IPS DF 4.7 (cell line): ENCODE results near the gene CARM1.
"Not testable (repeated sequence)": the region's sequence is repeated elsewhere in the genome, so short reads cannot be mapped to it uniquely, and the experiment has no call there.

ENCODE experiments used
- DNase-seq: peaks from one replicate; pipeline ENCODE4 v3.0.0-alpha.2; 2013; ENCODE audit warnings: low spot score; ENCODE audit errors: extremely low read depth

The CARM1 gene

GRCh38 chr19:10870955-10871603, at the start of gene CARM1:
TSS of gene CARM1 (plus strand) at chr19:10871553. CDS start at chr19:10871703, 150 bp downstream.
- DNase-seq: no peak

- no peak for DNase-seq
Measured at GRCh38 chr19:10823690-10824089, 47.7 kb upstream of the CARM1 start.

GRCh38 chr19:10826231-10826630, 45.1 kb upstream of the CARM1 start:
- DNase-seq: no peak

GRCh38 chr19:10826846-10827245, 44.5 kb upstream of the CARM1 start:
- no peak for DNase-seq

- no peak for DNase-seq
Measured at GRCh38 chr19:10828981-10829821, 42.2 kb upstream of the CARM1 start.

- DNase-seq: no peak
Measured at GRCh38 chr19:10829967-10830366, 41.4 kb upstream of the CARM1 start.

GRCh38 chr19:10830370-10830769, 41.0 kb upstream of the CARM1 start:
- no peak for DNase-seq

- DNase-seq: no peak
Measured at GRCh38 chr19:10830931-10831779, 40.2 kb upstream of the CARM1 start.

GRCh38 chr19:10831987-10832938, 39.1 kb upstream of the CARM1 start:
- DNase-seq: no peak

- no peak for DNase-seq
Measured at GRCh38 chr19:10832939-10833296, 38.4 kb upstream of the CARM1 start.

- DNase-seq: no peak
Measured at GRCh38 chr19:10835089-10835753, 36.1 kb upstream of the CARM1 start.

- DNase-seq: peak; percentile 98
Measured at GRCh38 chr19:10835754-10836478, 35.4 kb upstream of the CARM1 start, which contains the start of gene TMED1. TSS of gene TMED1 (minus strand) at chr19:10836212. CDS start at chr19:10836191, 21 bp downstream.

- DNase-seq: no peak
Measured at GRCh38 chr19:10836479-10837330, 34.6 kb upstream of the CARM1 start.

GRCh38 chr19:10837649-10838048, 33.7 kb upstream of the CARM1 start:
- not testable (repeated sequence) for DNase-seq

GRCh38 chr19:10838377-10838776, 33.0 kb upstream of the CARM1 start:
- no peak for DNase-seq

- DNase-seq: no peak
Measured at GRCh38 chr19:10839114-10840050, 32.0 kb upstream of the CARM1 start.

GRCh38 chr19:10842788-10843187, 28.6 kb upstream of the CARM1 start:
- no peak for DNase-seq
